PC-3 (cell line): ENCODE data around the gene LRRN4. TPM values are rescaled to one million over a fixed set of nuclear protein-coding genes. Genes with fewer than 3 reads are reported as not detected.

Source experiments
- ATAC-seq: fragments of 200-7000 bp; cut with Tn5 transposase; 2 replicates; pipeline ENCODE4 v1.9.1; 2020; ENCODE audit warnings: mild to moderate bottlenecking, moderate library complexity
- BruUV-seq: library from RNA; stranded (reverse); fragments of 400-500 nt; replicated peaks from 2 replicates; lab custom pipeline; 2021; lab: Mats Ljungman, UMichigan
- CTCF ChIA-PET: fragments of 300-600 bp; sonication (Branson Sonifier 250); formaldehyde crosslinking; loops from one replicate; lab custom pipeline; 2022; ENCODE audit warnings: antibody characterized with exemption; lab: Charles Lee
- POLR2A ChIA-PET: fragments of 300-600 bp; sonication (Branson Sonifier 250); formaldehyde crosslinking; loops from one replicate; lab custom pipeline; 2022; ENCODE audit warnings: antibody characterized with exemption; ENCODE audit not compliant: unreplicated experiment; lab: Charles Lee
- DNase-seq: peaks from one replicate; pipeline ENCODE4 v3.0.0-alpha.2; 2015
- H2AFZ ChIP-seq: fragments of 300-600 bp; sonication (generic); 2 replicates; pipeline ENCODE4 v1.6.0; 2016; ENCODE audit warnings: antibody characterized with exemption, low read length
- H3F3A ChIP-seq: fragments of 300-600 bp; sonication (generic); one replicate; pipeline ENCODE4 v1.6.0; 2017; ENCODE audit warnings: antibody characterized with exemption, low read length, control low read depth, mild to moderate bottlenecking; ENCODE audit not compliant: unreplicated experiment
- H3K27ac ChIP-seq: fragments of 300-600 bp; sonication (generic); 2 replicates; pipeline ENCODE4 v1.5.1; 2016; ENCODE audit warnings: mild to moderate bottlenecking, low read length
- H3K27me3 ChIP-seq: fragments of 300-600 bp; sonication (generic); 2 replicates; pipeline ENCODE4 v1.6.1; 2016; ENCODE audit warnings: low read length, mixed read lengths
- H3K36me3 ChIP-seq: fragments of 300-600 bp; sonication (generic); 2 replicates; pipeline ENCODE4 v1.6.1; 2016; ENCODE audit warnings: low read depth, mixed run types, low read length, mixed read lengths
- H3K4me1 ChIP-seq: fragments of 300-600 bp; sonication (generic); 2 replicates; pipeline ENCODE4 v1.5.1; 2016; ENCODE audit warnings: low read length; ENCODE audit not compliant: insufficient read depth
- H3K4me2 ChIP-seq: fragments of 300-600 bp; sonication (generic); 2 replicates; pipeline ENCODE4 v1.6.0; 2016; ENCODE audit warnings: low read length
- H3K4me3 ChIP-seq: fragments of 300-600 bp; sonication (generic); 2 replicates; pipeline ENCODE4 v1.5.1; 2016; ENCODE audit warnings: mild to moderate bottlenecking, low read length, mixed read lengths
- H3K79me2 ChIP-seq: fragments of 300-600 bp; sonication (generic); 2 replicates; pipeline ENCODE4 v1.6.1; 2017; ENCODE audit warnings: low read length, mixed read lengths
- H3K9ac ChIP-seq: fragments of 300-600 bp; sonication (generic); 2 replicates; pipeline ENCODE4 v1.6.0; 2016; ENCODE audit warnings: mild to moderate bottlenecking, low read length
- H3K9me2 ChIP-seq: fragments of 300-600 bp; sonication (generic); replicated peaks from 2 replicates; pipeline ENCODE4 v1.6.1; 2016; ENCODE audit warnings: mixed run types, low read length, mixed read lengths
- H3K9me3 ChIP-seq: fragments of 300-600 bp; sonication (generic); 2 replicates; pipeline ENCODE4 v1.6.1; 2016; ENCODE audit warnings: low read length, mixed read lengths
- H4K20me1 ChIP-seq: fragments of 300-600 bp; sonication (generic); 2 replicates; pipeline ENCODE4 v1.6.1; 2016; ENCODE audit warnings: low read length, mixed read lengths
- CTCF ChIP-seq: fragments of 300-600 bp; sonication (generic); conservative IDR thresholded peaks from 2 replicates; pipeline ENCODE4 v1.5.1; 2017; ENCODE audit warnings: antibody characterized with exemption, low read depth, mild to moderate bottlenecking, low read length
- EZH2 ChIP-seq: fragments of 300-600 bp; sonication (generic); IDR thresholded peaks from one replicate; pipeline ENCODE4 v1.6.1; 2017; ENCODE audit warnings: antibody characterized with exemption, mild to moderate bottlenecking, low read length; ENCODE audit not compliant: unreplicated experiment
- EZH2phosphoT487 ChIP-seq: fragments of 300-600 bp; sonication (generic); IDR thresholded peaks from 2 replicates; pipeline ENCODE4 v1.6.1; 2018; ENCODE audit warnings: mild to moderate bottlenecking, antibody characterized with exemption, low read length, borderline replicate concordance
- intact Hi-C: fragments of 100-400 bp; cut with micrococcal nuclease; formaldehyde crosslinking; loops from 2 replicates; pipeline ENCODE4 v1.9.0; 2023
- total RNA-seq: library from RNA; depleted of rRNA; stranded (reverse); fragments of >200 nt; gene quantifications from 2 replicates; pipeline ENCODE4 v1.2.3, GENCODE V29; 2014

Gene LRRN4
- total RNA-seq, 1 experiment from 2014 or later: 0.44 TPM

DNA sequence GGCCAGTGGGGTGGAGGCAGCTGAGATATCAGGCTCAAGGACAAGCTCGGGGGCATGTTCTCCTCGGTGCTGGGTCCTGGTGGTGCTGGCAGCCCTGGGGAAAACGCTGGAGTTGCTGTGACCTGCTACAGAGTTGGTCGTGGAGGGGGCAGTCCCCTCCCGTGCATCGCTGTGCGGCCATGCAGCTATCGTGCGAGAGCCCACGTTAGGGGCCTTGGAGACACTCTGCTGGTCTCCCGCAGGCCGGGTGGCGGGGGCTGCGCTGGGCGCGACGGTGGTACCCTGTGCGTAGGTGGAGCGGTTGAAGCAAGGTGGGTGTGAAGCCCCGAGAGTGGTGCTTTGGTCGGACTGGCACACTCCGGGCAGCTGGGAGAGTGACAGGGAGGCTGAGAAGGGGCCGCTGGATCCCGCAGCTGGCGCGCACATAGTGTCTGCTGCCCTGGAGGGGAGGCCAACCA, 12.0 kb downstream of the LRRN4 start:
- BruUV-seq: no TSS peak
- Histone ChIP-seq H3K4me2 (no peak overlapping the region), H4K20me1 (no peaks in the 10 kb centered on the region), H3K4me3 (no peak overlapping the region), H3K9ac (no peak overlapping the region), H3K36me3 (peaks cover 26% of the 10 kb centered on the region), H3K27me3 (no peaks in the 10 kb centered on the region), H3K9me3 (no peaks in the 10 kb centered on the region), H3K79me2 (no peaks in the 10 kb centered on the region), H3K9me2 (no peaks in the 10 kb centered on the region), H2AFZ (no peak overlapping the region), H3F3A (no peaks in the 10 kb centered on the region), H3K4me1 (no peaks in the 10 kb centered on the region), H3K27ac (no peak overlapping the region)
- intact Hi-C loops: no loop called here
- POLR2A ChIA-PET: interaction anchor here (0.5 kb wide), 1 partner anchor 197 kb away, joined by 3 read pairs; no protein-coding TSS in a partner anchor
- ATAC-seq: no peak
- no peak for TF ChIP-seq CTCF
- TF ChIP-seq EZH2: no peak
- no peak for TF ChIP-seq EZH2phosphoT487
- no peak for DNase-seq
- CTCF ChIA-PET: no interaction called here

DNA sequence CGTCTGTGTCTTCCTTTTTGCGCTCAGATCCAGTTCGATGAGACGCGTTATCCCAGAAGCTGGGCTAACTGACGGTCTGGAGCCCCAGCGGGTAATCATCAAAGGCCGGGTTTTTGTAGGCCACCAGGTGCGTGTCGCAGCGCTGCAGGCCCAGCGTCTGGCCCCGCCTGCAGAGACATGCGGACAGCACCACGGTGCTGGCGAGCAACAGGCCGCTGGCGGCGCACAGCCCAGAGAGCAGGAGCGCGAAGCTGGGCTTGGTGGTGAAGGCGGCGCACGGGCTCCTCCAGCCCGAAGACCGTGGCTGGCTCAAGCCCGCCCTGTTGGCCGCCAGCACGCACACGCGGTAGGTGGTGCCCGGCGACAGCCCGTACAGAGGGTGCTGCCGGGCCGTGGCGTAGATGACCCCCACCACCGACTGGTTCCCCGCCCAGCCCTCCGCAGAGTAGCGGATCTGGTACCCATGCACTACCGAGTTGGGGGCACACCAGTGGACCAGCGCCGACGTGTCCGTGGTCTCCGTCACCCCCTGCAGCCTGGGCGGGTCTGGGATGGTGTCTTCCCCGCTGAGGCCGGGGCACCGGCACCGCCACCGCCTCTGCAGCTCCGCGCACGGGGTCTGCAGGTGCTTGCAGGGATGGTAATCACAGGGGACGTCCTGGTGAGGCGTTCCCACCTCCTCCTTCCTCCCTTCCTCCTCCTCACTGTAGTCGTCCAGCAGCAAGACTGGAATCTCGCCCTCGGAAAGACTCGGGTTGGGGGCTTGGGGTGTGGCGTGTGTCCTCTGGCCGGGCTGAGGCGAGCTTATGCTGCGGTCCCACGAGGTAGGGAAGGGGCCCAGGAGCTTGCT, 12.7 kb downstream of the LRRN4 start:
- ChIA-PET CTCF (no interaction called here), POLR2A (no interaction called here)
- Histone ChIP-seq H3K27me3 (no peaks in the 10 kb centered on the region), H3K9me2 (no peaks in the 10 kb centered on the region), H3K4me1 (no peaks in the 10 kb centered on the region), H4K20me1 (no peaks in the 10 kb centered on the region), H3K9me3 (no peaks in the 10 kb centered on the region), H3K27ac (no peak overlapping the region), H3K9ac (no peak overlapping the region), H3K4me2 (no peak overlapping the region), H2AFZ (no peak overlapping the region), H3K36me3 (peaks cover 33% of the 10 kb centered on the region), H3F3A (no peaks in the 10 kb centered on the region), H3K79me2 (no peaks in the 10 kb centered on the region), H3K4me3 (no peak overlapping the region)
- DNase-seq (no peak), ATAC-seq (no peak)
- BruUV-seq: no TSS peak
- intact Hi-C loops: no loop called here
- TF ChIP-seq CTCF (no peak), EZH2 (no peak), EZH2phosphoT487 (no peak)

DNA sequence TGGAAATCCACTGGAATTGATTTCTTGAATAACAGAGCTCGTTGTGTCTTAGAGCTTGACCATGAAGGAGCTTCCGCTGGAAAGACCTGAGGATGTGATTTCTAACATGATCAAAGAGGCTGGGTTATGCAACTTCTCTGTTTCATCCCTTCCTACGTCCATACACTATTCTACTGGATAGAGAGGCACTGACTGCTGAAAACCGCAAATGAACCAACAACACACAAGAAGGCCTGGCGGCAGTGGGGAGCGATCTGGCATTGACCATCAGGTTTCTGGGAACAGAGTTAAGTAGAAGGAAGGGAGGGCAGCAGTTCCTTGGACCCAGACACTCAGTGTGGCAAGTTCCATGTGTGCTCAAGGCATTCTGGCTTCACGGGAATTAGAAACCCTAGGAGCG, 13.3 kb downstream of the LRRN4 start:
- TF ChIP-seq EZH2: no peak
- no peak overlapping the region for H2AFZ ChIP-seq
- H3K36me3 ChIP-seq: peaks cover 35% of the 10 kb centered on the region
- no TSS peak for BruUV-seq
- no peaks in the 10 kb centered on the region for H3K27me3 ChIP-seq
- CTCF ChIA-PET: no interaction called here
- no peaks in the 10 kb centered on the region for H4K20me1 ChIP-seq
- no peak overlapping the region for H3K9ac ChIP-seq
- POLR2A ChIA-PET: no interaction called here
- H3K4me2 ChIP-seq: no peak overlapping the region
- H3K9me3 ChIP-seq: no peaks in the 10 kb centered on the region
- H3K4me1 ChIP-seq: no peaks in the 10 kb centered on the region
- no peaks in the 10 kb centered on the region for H3F3A ChIP-seq
- ATAC-seq (no peak), DNase-seq (no peak)
- no peaks in the 10 kb centered on the region for H3K9me2 ChIP-seq
- intact Hi-C loops: no loop called here
- H3K4me3 ChIP-seq: no peak overlapping the region
- no peaks in the 10 kb centered on the region for H3K79me2 ChIP-seq
- H3K27ac ChIP-seq: no peak overlapping the region
